Measurements from ENCODE around the gene MYO16. TPM values are rescaled to one million over a fixed set of nuclear protein-coding genes. Genes with fewer than 3 reads are reported as not detected.

Gene MYO16
- total RNA-seq, 1 donor from 2014 or later: 22.0 TPM

DNA sequence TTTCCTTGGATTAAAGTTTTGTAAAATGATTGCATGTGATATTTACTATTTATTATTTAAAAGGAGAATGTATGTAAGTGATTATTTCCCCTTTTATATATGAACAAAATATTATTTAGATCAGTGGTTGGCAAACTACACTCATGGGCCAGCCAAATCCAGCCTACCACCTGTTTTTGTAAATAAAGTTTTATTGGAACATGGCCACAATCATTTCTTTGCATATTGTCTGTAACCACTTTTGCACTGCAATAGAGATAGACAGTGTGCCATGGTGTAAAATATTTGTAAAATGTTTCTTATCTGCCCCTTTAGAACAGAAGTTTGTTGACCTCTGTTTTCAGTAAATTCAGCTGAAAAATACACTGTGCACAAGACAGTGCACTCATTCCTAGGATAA, 426.4 kb downstream of the MYO16 start:
- peaks cover 5% of the 10 kb centered on the region for H3K27me3 Mint-ChIP-seq (ENCODE audit: unreplicated experiment)
- DNase-seq: no peak
- H3K4me3 Mint-ChIP-seq (ENCODE audit: unreplicated experiment): no peak overlapping the region
- no peak for TF ChIP-seq CTCF (IDR thresholded peaks at IDR 0.05; ENCODE audit: partially characterized antibody, unreplicated experiment)
- H3K36me3 Mint-ChIP-seq (ENCODE audit: unreplicated experiment): no peaks in the 10 kb centered on the region
- H3K4me1 Mint-ChIP-seq (ENCODE audit: low read depth, unreplicated experiment): no peaks in the 10 kb centered on the region
- no peaks in the 10 kb centered on the region for H3K9me3 Mint-ChIP-seq (ENCODE audit: unreplicated experiment)
- H3K27ac Mint-ChIP-seq (ENCODE audit: unreplicated experiment): peak overlapping the region; percentile 19

GRCh38 chr13:109058087-109058486, 428.7 kb downstream of the MYO16 start:
- Mint-ChIP-seq H3K36me3 (ENCODE audit: unreplicated experiment) (no peaks in the 10 kb centered on the region), H3K4me1 (ENCODE audit: low read depth, unreplicated experiment) (no peaks in the 10 kb centered on the region), H3K27me3 (ENCODE audit: unreplicated experiment) (peaks cover 5% of the 10 kb centered on the region), H3K4me3 (ENCODE audit: unreplicated experiment) (no peak overlapping the region), H3K9me3 (ENCODE audit: unreplicated experiment) (no peaks in the 10 kb centered on the region), H3K27ac (ENCODE audit: unreplicated experiment) (no peak overlapping the region)
- no peak for DNase-seq
- no peak for TF ChIP-seq CTCF (IDR thresholded peaks at IDR 0.05; ENCODE audit: partially characterized antibody, unreplicated experiment)

- DNase-seq: no peak
Observed at GRCh38 chr13:109072505-109072904, 443.1 kb downstream of the MYO16 start.

GRCh38 chr13:109074436-109074835, 445.0 kb downstream of the MYO16 start:
- TF ChIP-seq CTCF (IDR thresholded peaks at IDR 0.05; ENCODE audit: partially characterized antibody, unreplicated experiment): no peak
- H3K4me3 Mint-ChIP-seq (ENCODE audit: unreplicated experiment): no peak overlapping the region
- peaks cover 4% of the 10 kb centered on the region for H3K36me3 Mint-ChIP-seq (ENCODE audit: unreplicated experiment)
- no peaks in the 10 kb centered on the region for H3K9me3 Mint-ChIP-seq (ENCODE audit: unreplicated experiment)
- peaks cover 9% of the 10 kb centered on the region for H3K4me1 Mint-ChIP-seq (ENCODE audit: low read depth, unreplicated experiment)
- H3K27me3 Mint-ChIP-seq (ENCODE audit: unreplicated experiment): no peaks in the 10 kb centered on the region
- H3K27ac Mint-ChIP-seq (ENCODE audit: unreplicated experiment): no peak overlapping the region
- no peak for DNase-seq

More at GRCh38 chr13:109072505-109072904, 443.1 kb downstream of the MYO16 start:
- TF ChIP-seq CTCF (IDR thresholded peaks at IDR 0.05; ENCODE audit: partially characterized antibody, unreplicated experiment): no peak
- peaks cover 3% of the 10 kb centered on the region for H3K4me1 Mint-ChIP-seq (ENCODE audit: low read depth, unreplicated experiment)
- H3K36me3 Mint-ChIP-seq (ENCODE audit: unreplicated experiment): peaks cover 4% of the 10 kb centered on the region
- H3K9me3 Mint-ChIP-seq (ENCODE audit: unreplicated experiment): no peaks in the 10 kb centered on the region
- no peak overlapping the region for H3K4me3 Mint-ChIP-seq (ENCODE audit: unreplicated experiment)
- H3K27me3 Mint-ChIP-seq (ENCODE audit: unreplicated experiment): no peaks in the 10 kb centered on the region
- H3K27ac Mint-ChIP-seq (ENCODE audit: unreplicated experiment): no peak overlapping the region

GRCh38 chr13:109074853-109075252, 445.4 kb downstream of the MYO16 start:
- no peaks in the 10 kb centered on the region for H3K9me3 Mint-ChIP-seq (ENCODE audit: unreplicated experiment)
- no peak for DNase-seq
- no peak for TF ChIP-seq CTCF (IDR thresholded peaks at IDR 0.05; ENCODE audit: partially characterized antibody, unreplicated experiment)
- H3K36me3 Mint-ChIP-seq (ENCODE audit: unreplicated experiment): peaks cover 4% of the 10 kb centered on the region
- H3K27ac Mint-ChIP-seq (ENCODE audit: unreplicated experiment): no peak overlapping the region
- peaks cover 9% of the 10 kb centered on the region for H3K4me1 Mint-ChIP-seq (ENCODE audit: low read depth, unreplicated experiment)
- no peaks in the 10 kb centered on the region for H3K27me3 Mint-ChIP-seq (ENCODE audit: unreplicated experiment)
- no peak overlapping the region for H3K4me3 Mint-ChIP-seq (ENCODE audit: unreplicated experiment)
